ENCODE results near the gene XRCC6. TPM values are rescaled to one million over a fixed set of nuclear protein-coding genes. Genes with fewer than 3 reads are reported as not detected.
"Not testable (repeated sequence)": the region's sequence is repeated elsewhere in the genome, so short reads cannot be mapped to it uniquely, and the experiment has no call there.

Gene XRCC6
- total and polyA plus RNA-seq, 8 donors: 49.8 to 86.4 (median 76.1) TPM

- TF ChIP-seq, protein P1, sequence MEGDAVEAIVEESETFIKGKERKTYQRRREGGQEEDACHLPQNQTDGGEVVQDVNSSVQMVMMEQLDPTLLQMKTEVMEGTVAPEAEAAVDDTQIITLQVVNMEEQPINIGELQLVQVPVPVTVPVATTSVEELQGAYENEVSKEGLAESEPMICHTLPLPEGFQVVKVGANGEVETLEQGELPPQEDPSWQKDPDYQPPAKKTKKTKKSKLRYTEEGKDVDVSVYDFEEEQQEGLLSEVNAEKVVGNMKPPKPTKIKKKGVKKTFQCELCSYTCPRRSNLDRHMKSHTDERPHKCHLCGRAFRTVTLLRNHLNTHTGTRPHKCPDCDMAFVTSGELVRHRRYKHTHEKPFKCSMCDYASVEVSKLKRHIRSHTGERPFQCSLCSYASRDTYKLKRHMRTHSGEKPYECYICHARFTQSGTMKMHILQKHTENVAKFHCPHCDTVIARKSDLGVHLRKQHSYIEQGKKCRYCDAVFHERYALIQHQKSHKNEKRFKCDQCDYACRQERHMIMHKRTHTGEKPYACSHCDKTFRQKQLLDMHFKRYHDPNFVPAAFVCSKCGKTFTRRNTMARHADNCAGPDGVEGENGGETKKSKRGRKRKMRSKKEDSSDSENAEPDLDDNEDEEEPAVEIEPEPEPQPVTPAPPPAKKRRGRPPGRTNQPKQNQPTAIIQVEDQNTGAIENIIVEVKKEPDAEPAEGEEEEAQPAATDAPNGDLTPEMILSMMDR (IDR thresholded peaks at IDR 0.05): no peak
- DNase-seq (no peak), FAIRE-seq (no peak), ATAC-seq (no peak)
- intact Hi-C loops (cut with DNase I): no loop called here
- Histone ChIP-seq H3K9me3 (no peaks in the 10 kb centered on the region), H3K4me3 (no peak overlapping the region), H3K27ac (no peak overlapping the region), H3K36me3 (peaks cover 0 to 48% (median 23%) of the 10 kb centered on the region in 3 donors), H3K27me3 (no peaks in the 10 kb centered on the region), H3K4me1 (no peaks in the 10 kb centered on the region)
- 81 to 88% methylated on average over 7 of the region's 7 CpGs for WGBS, 2 donors
Measured at GRCh38 chr22:41636467-41636866, 15.4 kb downstream of the XRCC6 start.

GRCh38 chr22:41637623-41638022 is 16.5 kb downstream of the XRCC6 start:
- 97 to 98% methylated on average over 8 of the region's 8 CpGs for WGBS, 2 donors
- H3K4me1 ChIP-seq; H3K27ac ChIP-seq; FAIRE-seq; H3K9me3 ChIP-seq; ATAC-seq; H3K27me3 ChIP-seq; DNase-seq; intact Hi-C loops (cut with DNase I); H3K4me3 ChIP-seq: not testable (repeated sequence)
- H3K36me3 ChIP-seq: peaks cover 0 to 59% (median 25%) of the 10 kb centered on the region in 3 donors

DNA sequence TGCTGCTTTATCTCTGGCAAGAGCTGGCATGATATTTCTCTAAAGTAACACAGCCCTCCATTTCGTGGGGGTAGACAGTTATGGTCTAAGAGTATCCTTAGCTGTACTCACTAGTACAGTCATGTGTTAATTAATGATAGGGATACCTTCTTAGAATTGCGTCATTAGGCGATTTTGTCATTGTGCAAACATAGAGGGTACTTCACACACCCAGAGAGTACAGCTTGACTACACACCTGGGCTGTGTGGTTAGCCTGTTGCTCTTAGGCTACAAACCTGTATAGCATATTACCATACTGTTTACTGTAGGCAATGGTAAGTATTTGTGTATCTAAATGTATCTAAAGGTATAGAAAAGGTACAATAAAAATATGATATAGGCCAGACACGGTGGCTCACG is 17.0 kb downstream of the XRCC6 start:
- H3K27ac ChIP-seq: no peak overlapping the region
- no peaks in the 10 kb centered on the region for H3K27me3 ChIP-seq
- TF ChIP-seq, protein P1 (IDR thresholded peaks at IDR 0.05): no peak
- WGBS, 2 donors: 90 to 91% methylated on average over 5 of the region's 5 CpGs
- H3K4me3 ChIP-seq: no peak overlapping the region
- H3K4me1 ChIP-seq: no peaks in the 10 kb centered on the region
- FAIRE-seq (no peak), ATAC-seq (peak in 2 of 4 donors; percentile 23 to 52), DNase-seq (no peak)
- peaks cover 0 to 64% (median 30%) of the 10 kb centered on the region in 3 donors for H3K36me3 ChIP-seq
- intact Hi-C loops (cut with DNase I): no loop called here
- H3K9me3 ChIP-seq: no peaks in the 10 kb centered on the region

GRCh38 chr22:41638748-41639147 is 17.7 kb downstream of the XRCC6 start:
- H3K27ac ChIP-seq: no peak overlapping the region
- H3K36me3 ChIP-seq: peaks cover 0 to 65% (median 31%) of the 10 kb centered on the region in 3 donors
- TF ChIP-seq, protein P1 (IDR thresholded peaks at IDR 0.05): no peak
- DNase-seq: no peak
- no peak for FAIRE-seq
- H3K4me3 ChIP-seq: no peak overlapping the region
- WGBS, 2 donors: 84 to 87% methylated on average over 5 of the region's 5 CpGs
- intact Hi-C loops (cut with DNase I): no loop called here
- no peaks in the 10 kb centered on the region for H3K9me3 ChIP-seq
- ATAC-seq: peak in 1 of 4 donors; percentile 8
- no peaks in the 10 kb centered on the region for H3K4me1 ChIP-seq
- no peaks in the 10 kb centered on the region for H3K27me3 ChIP-seq

DNA sequence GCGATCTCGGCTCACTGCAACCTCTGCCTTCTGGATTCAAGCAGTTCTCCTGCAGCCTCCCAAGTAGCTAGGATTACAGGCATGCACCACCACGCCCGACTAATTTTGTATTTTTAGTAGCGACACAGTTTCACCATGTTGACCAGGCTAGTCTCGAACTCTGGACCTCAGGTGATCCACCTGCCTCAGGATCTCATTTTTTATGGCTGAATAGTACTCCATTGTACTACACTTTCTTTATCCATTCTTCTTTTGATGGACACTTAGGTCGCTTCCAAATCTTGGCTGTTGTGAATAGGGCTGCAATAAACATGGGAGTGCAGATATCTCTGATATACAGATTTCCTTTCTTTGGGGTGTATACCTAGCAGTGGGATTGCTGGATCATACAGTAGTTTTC is 20.8 kb downstream of the XRCC6 start:
- ATAC-seq (no peak), FAIRE-seq (no peak), DNase-seq (no peak)
- H3K9me3 ChIP-seq: no peaks in the 10 kb centered on the region
- H3K4me3 ChIP-seq: no peak overlapping the region
- H3K4me1 ChIP-seq: no peaks in the 10 kb centered on the region
- WGBS, 2 donors: 98% methylated on average over 7 of the region's 7 CpGs
- TF ChIP-seq, protein P1 (IDR thresholded peaks at IDR 0.05): no peak
- no peaks in the 10 kb centered on the region for H3K27me3 ChIP-seq
- intact Hi-C loops (cut with DNase I): no loop called here
- no peak overlapping the region for H3K27ac ChIP-seq
- H3K36me3 ChIP-seq: peaks cover 0 to 70% (median 22%) of the 10 kb centered on the region in 3 donors

All from pancreas (tissue), 10 donors.